ENCODE measurements around the gene SIGLEC10. TPM values are rescaled to one million over a fixed set of nuclear protein-coding genes. Genes with fewer than 3 reads are reported as not detected.

The SIGLEC10 gene
- total RNA-seq, 3 donors from 2014 or later, result 1.3 to 10.8 (median 3.8) TPM

- DNase-seq (no peak), ATAC-seq (no peak)
- Histone ChIP-seq H3K4me1 (ENCODE audit: low read depth) (no peaks in the 10 kb centered on the region), H3K9me3 (no peaks in the 10 kb centered on the region), H3K36me3 (ENCODE audit: low read depth) (no peaks in the 10 kb centered on the region), H3K4me3 (no peak within 1 kb of the TSS)
- TF ChIP-seq CTCF (IDR thresholded peaks at IDR 0.05), result no peak
- intact Hi-C loops (cut with DNase I, micrococcal nuclease), result no loop called here
These were observed 29.5 kb downstream of the SIGLEC10 start, which contains the start of gene LIM2 for GRCh38 chr19:51387924-51388389. Gene LIM2, minus strand, starts transcription at chr19:51387974. Its CDS starts 531 bp downstream, at chr19:51387443.

DNA sequence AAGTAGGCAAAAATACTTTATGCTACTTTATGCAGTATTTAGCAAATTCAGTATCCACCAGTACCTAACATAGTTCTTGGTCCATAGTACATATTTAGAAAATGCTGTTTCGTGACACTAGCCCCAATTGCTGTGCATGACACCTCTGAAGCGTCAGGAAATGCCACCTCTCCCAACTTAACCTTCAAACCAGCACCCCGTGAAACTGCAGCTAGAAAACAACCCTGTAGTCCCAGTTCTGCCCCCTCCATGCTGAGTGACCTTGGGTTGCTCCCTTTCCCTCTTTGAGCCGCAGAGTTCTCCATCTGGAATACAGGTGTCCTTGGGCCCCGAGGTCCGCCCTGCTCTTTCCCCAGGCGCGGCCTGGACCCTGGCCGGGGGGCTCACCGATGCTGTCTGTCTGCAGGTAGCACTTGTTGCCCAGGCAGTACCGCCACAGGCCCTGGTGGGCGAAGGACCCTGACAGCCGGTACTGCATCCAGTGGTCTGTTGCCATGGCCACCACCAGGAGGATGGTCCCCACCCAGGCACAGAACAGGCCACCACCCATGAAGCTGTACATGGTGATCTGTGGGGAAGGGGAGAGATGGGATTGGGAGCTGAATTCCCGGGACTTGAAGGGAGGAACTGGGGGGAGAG lies 30.4 kb downstream of the SIGLEC10 start:
- ATAC-seq (no peak), DNase-seq (no peak)
- intact Hi-C loops (cut with DNase I, micrococcal nuclease), result no loop called here
- H3K4me3 ChIP-seq, result no peak overlapping the region
- no peaks in the 10 kb centered on the region for H3K4me1 ChIP-seq (ENCODE audit: low read depth)
- TF ChIP-seq CTCF (IDR thresholded peaks at IDR 0.05), result no peak
- H3K36me3 ChIP-seq (ENCODE audit: low read depth), result no peaks in the 10 kb centered on the region
- H3K9me3 ChIP-seq, result no peaks in the 10 kb centered on the region

- no peak for ATAC-seq
- intact Hi-C loops (cut with DNase I, micrococcal nuclease), result no loop called here
- Histone ChIP-seq H3K4me3 (no peak overlapping the region), H3K36me3 (ENCODE audit: low read depth) (no peaks in the 10 kb centered on the region), H3K9me3 (peaks cover 2% of the 10 kb centered on the region), H3K4me1 (ENCODE audit: low read depth) (no peaks in the 10 kb centered on the region)
- no peak for DNase-seq
- no peak for TF ChIP-seq CTCF (IDR thresholded peaks at IDR 0.05)
These were observed 35.4 kb downstream of the SIGLEC10 start for GRCh38 chr19:51382004-51382403.

DNA sequence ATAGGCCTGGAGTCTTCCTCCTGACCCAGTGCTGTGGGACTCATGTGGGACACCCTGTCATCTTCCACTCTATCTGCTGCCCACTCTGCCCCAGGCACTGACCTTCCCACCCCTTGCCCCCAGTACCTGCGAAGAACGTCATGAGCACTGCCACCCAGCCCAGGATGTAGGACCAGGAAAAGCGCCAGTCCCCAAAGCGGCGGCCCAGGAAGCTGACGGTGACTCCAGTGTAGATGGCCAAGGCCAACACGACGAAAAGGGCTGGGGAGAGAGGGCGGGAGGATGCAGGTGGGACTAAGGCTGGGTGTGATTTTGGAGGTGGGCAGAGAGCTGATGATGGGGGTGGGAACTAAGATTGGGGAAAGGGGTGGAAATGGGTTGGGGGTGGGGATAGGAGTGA lies 37.1 kb downstream of the SIGLEC10 start:
- Histone ChIP-seq H3K36me3 (ENCODE audit: low read depth) (no peaks in the 10 kb centered on the region), H3K9me3 (peaks cover 2% of the 10 kb centered on the region), H3K4me3 (no peak overlapping the region), H3K4me1 (ENCODE audit: low read depth) (no peaks in the 10 kb centered on the region)
- ATAC-seq (no peak), DNase-seq (no peak)
- intact Hi-C loops (cut with DNase I, micrococcal nuclease), result no loop called here
- TF ChIP-seq CTCF (IDR thresholded peaks at IDR 0.05), result no peak

GRCh38 chr19:51377422-51377821 lies 40.0 kb downstream of the SIGLEC10 start:
- Histone ChIP-seq H3K9me3 (peaks cover 2% of the 10 kb centered on the region), H3K4me1 (ENCODE audit: low read depth) (no peaks in the 10 kb centered on the region), H3K36me3 (ENCODE audit: low read depth) (no peaks in the 10 kb centered on the region), H3K4me3 (no peak overlapping the region)
- no peak for ATAC-seq
- no peak for DNase-seq
- no peak for TF ChIP-seq CTCF (IDR thresholded peaks at IDR 0.05)
- intact Hi-C loops (cut with DNase I, micrococcal nuclease), result no loop called here

All from mucosa of descending colon (tissue), 3 donors.